ENCODE results near the gene CCT7.

CCT7 gene

DNA sequence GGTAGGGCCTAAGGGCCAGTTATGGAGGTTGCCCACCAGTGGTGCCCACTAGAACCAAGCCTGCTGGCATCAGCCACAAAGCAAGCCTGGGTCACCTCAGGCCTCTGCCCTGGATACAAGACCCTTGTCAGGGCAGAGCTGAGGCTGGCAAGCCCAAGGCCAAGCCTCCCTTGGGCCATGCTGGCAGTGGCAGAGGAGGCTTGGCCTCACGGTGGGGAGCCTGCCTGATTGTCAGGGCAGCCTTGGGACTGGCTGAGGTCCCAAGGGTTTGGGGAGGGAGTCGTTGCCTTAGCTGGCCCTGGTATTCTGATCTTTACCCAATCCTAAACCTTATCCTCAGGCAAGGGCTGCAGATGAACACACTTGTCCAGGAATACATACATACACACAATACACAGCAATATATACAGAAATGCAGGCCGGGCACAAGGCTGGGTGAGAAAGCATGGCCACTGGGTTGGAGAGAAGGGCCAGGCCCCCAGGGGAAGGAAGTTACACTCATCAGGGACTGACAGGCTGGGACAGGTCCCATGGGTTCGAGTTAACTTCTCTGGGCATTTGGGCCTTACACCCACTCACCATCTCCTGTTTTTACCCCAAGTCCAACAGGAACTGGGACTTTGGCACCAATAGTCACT is 21.0 kb downstream of the CCT7 start:
- no peak for DNase-seq (ENCODE audit: low read depth)
- no peak overlapping the region for H3K4me3 ChIP-seq (ENCODE audit: low read depth, low read length)
- TF ChIP-seq, protein P1, sequence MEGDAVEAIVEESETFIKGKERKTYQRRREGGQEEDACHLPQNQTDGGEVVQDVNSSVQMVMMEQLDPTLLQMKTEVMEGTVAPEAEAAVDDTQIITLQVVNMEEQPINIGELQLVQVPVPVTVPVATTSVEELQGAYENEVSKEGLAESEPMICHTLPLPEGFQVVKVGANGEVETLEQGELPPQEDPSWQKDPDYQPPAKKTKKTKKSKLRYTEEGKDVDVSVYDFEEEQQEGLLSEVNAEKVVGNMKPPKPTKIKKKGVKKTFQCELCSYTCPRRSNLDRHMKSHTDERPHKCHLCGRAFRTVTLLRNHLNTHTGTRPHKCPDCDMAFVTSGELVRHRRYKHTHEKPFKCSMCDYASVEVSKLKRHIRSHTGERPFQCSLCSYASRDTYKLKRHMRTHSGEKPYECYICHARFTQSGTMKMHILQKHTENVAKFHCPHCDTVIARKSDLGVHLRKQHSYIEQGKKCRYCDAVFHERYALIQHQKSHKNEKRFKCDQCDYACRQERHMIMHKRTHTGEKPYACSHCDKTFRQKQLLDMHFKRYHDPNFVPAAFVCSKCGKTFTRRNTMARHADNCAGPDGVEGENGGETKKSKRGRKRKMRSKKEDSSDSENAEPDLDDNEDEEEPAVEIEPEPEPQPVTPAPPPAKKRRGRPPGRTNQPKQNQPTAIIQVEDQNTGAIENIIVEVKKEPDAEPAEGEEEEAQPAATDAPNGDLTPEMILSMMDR (IDR thresholded peaks at IDR 0.05; ENCODE audit: control insufficient read depth, extremely low read depth, insufficient read depth): no peak

GRCh38 chr2:73255907-73256617 is 22.0 kb downstream of the CCT7 start:
- no peak for DNase-seq (ENCODE audit: low read depth)
- no peak overlapping the region for H3K4me3 ChIP-seq (ENCODE audit: low read depth, low read length)
- TF ChIP-seq, protein P1 (IDR thresholded peaks at IDR 0.05; ENCODE audit: control insufficient read depth, extremely low read depth, insufficient read depth): no peak

DNA sequence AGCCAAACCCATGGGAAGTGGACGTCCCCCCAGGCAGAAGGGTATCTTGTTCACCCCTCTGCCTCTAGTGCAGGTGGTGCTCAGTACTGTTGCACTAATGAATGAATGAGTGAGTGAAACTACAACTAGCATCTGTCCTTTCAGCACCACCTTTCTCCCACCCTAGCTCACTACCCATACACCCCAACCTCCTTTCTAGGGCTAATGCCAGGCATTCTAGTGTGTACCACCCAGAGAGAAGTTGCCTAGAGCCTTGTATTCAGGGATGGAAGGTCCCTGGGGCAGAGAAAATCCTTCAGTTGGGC is 22.5 kb downstream of the CCT7 start:
- TF ChIP-seq, protein P1 (IDR thresholded peaks at IDR 0.05; ENCODE audit: control insufficient read depth, extremely low read depth, insufficient read depth): no peak
- H3K4me3 ChIP-seq (ENCODE audit: low read depth, low read length): no peak overlapping the region
- no peak for DNase-seq (ENCODE audit: low read depth)

DNA sequence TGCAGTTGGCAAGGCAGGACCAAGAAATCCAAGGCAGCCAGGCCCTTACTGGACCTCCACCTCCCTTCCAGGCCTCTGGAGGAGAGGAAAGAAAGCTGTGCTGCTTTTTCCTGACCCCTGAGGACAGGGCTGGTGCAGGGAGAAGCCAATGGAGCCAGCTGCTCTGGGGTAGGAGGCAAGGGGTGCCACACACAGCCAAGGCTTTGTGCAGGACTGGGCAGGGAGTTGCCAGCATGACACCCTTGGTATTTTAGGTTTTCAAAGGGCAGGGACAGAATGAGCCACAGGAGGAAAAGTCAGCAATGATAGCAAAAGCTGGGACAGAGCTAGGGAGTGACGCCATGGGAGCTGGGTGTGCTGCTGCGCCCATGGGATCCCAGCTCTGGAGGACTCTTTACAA is 22.9 kb downstream of the CCT7 start:
- no peak overlapping the region for H3K4me3 ChIP-seq (ENCODE audit: low read depth, low read length)
- no peak for DNase-seq (ENCODE audit: low read depth)
- TF ChIP-seq, protein P1 (IDR thresholded peaks at IDR 0.05; ENCODE audit: control insufficient read depth, extremely low read depth, insufficient read depth): no peak

GRCh38 chr2:73257425-73258125 is 23.5 kb downstream of the CCT7 start:
- no peak overlapping the region for H3K4me3 ChIP-seq (ENCODE audit: low read depth, low read length)
- TF ChIP-seq, protein P1 (IDR thresholded peaks at IDR 0.05; ENCODE audit: control insufficient read depth, extremely low read depth, insufficient read depth): no peak
- no peak for DNase-seq (ENCODE audit: low read depth)

GRCh38 chr2:73258186-73258912 is 24.2 kb downstream of the CCT7 start:
- TF ChIP-seq, protein P1 (IDR thresholded peaks at IDR 0.05; ENCODE audit: control insufficient read depth, extremely low read depth, insufficient read depth): no peak
- DNase-seq (ENCODE audit: low read depth): no peak
- no peak overlapping the region for H3K4me3 ChIP-seq (ENCODE audit: low read depth, low read length)
